Activated CD4-positive, alpha-beta T cell treated with anti-CD3 and anti-CD28 coated beads for 36 hours (primary cell): Measurements from ENCODE around the gene TAPBPL. TPM values are rescaled to one million over a fixed set of nuclear protein-coding genes. Genes with fewer than 3 reads are reported as not detected.

Source experiments
- ATAC-seq: fragments of 200-7000 bp; cut with Tn5 transposase; one replicate; pipeline ENCODE4 v1.10.0; 2021; ENCODE audit warnings: mild to moderate bottlenecking, moderate library complexity
- CTCF ChIA-PET: fragments of 350-600 bp; sonication (Branson Sonifier 250); formaldehyde crosslinking; loops from one replicate; lab custom pipeline; 2021; ENCODE audit warnings: antibody characterized with exemption; lab: Charles Lee
- POLR2A ChIA-PET: fragments of 350-600 bp; sonication (Branson Sonifier 250); formaldehyde crosslinking; loops from one replicate; lab custom pipeline; 2021; ENCODE audit warnings: antibody characterized with exemption, inconsistent platforms; lab: Charles Lee
- DNase-seq: peaks from one replicate; pipeline ENCODE4 v3.0.0-alpha.2; 2020
- H3K27ac Mint-ChIP-seq: one replicate; pipeline ENCODE4 v1.8.0; 2021; ENCODE audit warnings: mixed read lengths
- H3K27me3 Mint-ChIP-seq: one replicate; pipeline ENCODE4 v1.8.0; 2021; ENCODE audit warnings: mixed read lengths
- H3K36me3 Mint-ChIP-seq: one replicate; pipeline ENCODE4 v1.8.0; 2021; ENCODE audit warnings: low read depth, mixed read lengths
- H3K4me1 Mint-ChIP-seq: one replicate; pipeline ENCODE4 v1.8.0; 2021; ENCODE audit warnings: mixed read lengths
- H3K4me3 Mint-ChIP-seq: one replicate; pipeline ENCODE4 v1.8.0; 2021; ENCODE audit warnings: mild to moderate bottlenecking, moderate library complexity, mixed read lengths
- H3K9me3 Mint-ChIP-seq: one replicate; pipeline ENCODE4 v1.8.0; 2021; ENCODE audit warnings: low read depth, mixed read lengths
- intact Hi-C, 2 experiments: fragments of 100-400 bp; cut with DNase I in 1 of 2; cut with micrococcal nuclease in 1 of 2; formaldehyde crosslinking; loops; one replicate each; pipeline versions ENCODE4 v1.14.2 to v1.15.1; 2022 to 2024; cut with DNase I, micrococcal nuclease
- total RNA-seq, 2 experiments: library from RNA; stranded (reverse); gene quantifications; one replicate each; pipeline ENCODE4 v1.2.3, GENCODE V29; 2021

The TAPBPL gene
- total RNA-seq, 2 experiments from 2014 or later: 27.4 to 40.8 TPM

GRCh38 chr12:6450869-6451347 lies 934 bp upstream of the TAPBPL start:
- peaks cover 64% of the 10 kb centered on the region for H3K4me1 Mint-ChIP-seq
- peak overlapping the region; percentile 99 for H3K27ac Mint-ChIP-seq
- H3K27me3 Mint-ChIP-seq: no peaks in the 10 kb centered on the region
- DNase-seq (peak; percentile 66), ATAC-seq (peak; percentile 4)
- intact Hi-C loops: loop anchor here (1.0 to 5.0 kb wide), 3 partner anchors 24 to 42 kb away; partner anchors contain the start of genes MRPL51 (in 2 of the 2) and NCAPD2 (in 1 of the 2)
- CTCF ChIA-PET: interaction anchor here (0.9 to 3.6 kb wide), 8 partner anchors 7 to 130 kb away, joined by 3 to 34 read pairs (median 4); partner anchors contain the start of gene VAMP1
- peak overlapping the region; percentile 100 for H3K4me3 Mint-ChIP-seq
- H3K9me3 Mint-ChIP-seq: no peaks in the 10 kb centered on the region
- H3K36me3 Mint-ChIP-seq: peaks cover 86% of the 10 kb centered on the region
- POLR2A ChIA-PET: interaction anchor here (1.3 to 2.3 kb wide), 4 partner anchors 8 to 114 kb away, joined by 3 to 20 read pairs (median 10); no protein-coding TSS in a partner anchor

GRCh38 chr12:6452245-6452943 lies 552 bp downstream of the TAPBPL start:
- ATAC-seq (peak; percentile 3), DNase-seq (peak; percentile 47)
- Mint-ChIP-seq H3K36me3 (peaks cover 87% of the 10 kb centered on the region), H3K27ac (peak overlapping the region; percentile 99), H3K4me1 (peaks cover 68% of the 10 kb centered on the region), H3K27me3 (no peaks in the 10 kb centered on the region), H3K9me3 (no peaks in the 10 kb centered on the region), H3K4me3 (peak overlapping the region; percentile 100)
- intact Hi-C loops: loop anchor here (1.0 to 5.0 kb wide), 3 partner anchors 9 to 40 kb away; partner anchors contain the start of genes MRPL51 (in 1 of the 2) and NCAPD2 (in 1 of the 2)
- ChIA-PET CTCF (interaction anchor here (1.2 to 3.6 kb wide), 6 partner anchors 9 to 168 kb away, joined by 3 to 34 read pairs (median 12); partner anchors contain the start of gene VAMP1), POLR2A (interaction anchor here (0.9 to 2.7 kb wide), 8 partner anchors 8 to 116 kb away, joined by 3 to 20 read pairs (median 6); partner anchors contain the start of genes GAPDH and VAMP1)

GRCh38 chr12:6452944-6453630 lies 1.2 kb downstream of the TAPBPL start:
- ChIA-PET POLR2A (interaction anchor here (0.9 to 2.7 kb wide), 6 partner anchors 8 to 82 kb away, joined by 3 to 20 read pairs (median 9); partner anchors contain the start of gene VAMP1), CTCF (interaction anchor here (0.6 to 3.6 kb wide), 6 partner anchors 9 to 29 kb away, joined by 3 to 34 read pairs (median 14); partner anchors contain the start of gene VAMP1)
- H3K36me3 Mint-ChIP-seq: peaks cover 88% of the 10 kb centered on the region
- peak; percentile 59 for DNase-seq
- H3K27ac Mint-ChIP-seq: peak overlapping the region; percentile 99
- H3K4me3 Mint-ChIP-seq: peak overlapping the region; percentile 100
- no peaks in the 10 kb centered on the region for H3K27me3 Mint-ChIP-seq
- H3K4me1 Mint-ChIP-seq: peaks cover 63% of the 10 kb centered on the region
- ATAC-seq: no peak
- intact Hi-C loops: loop anchor here (1.0 to 5.0 kb wide), 3 partner anchors 8 to 39 kb away; partner anchors contain the start of genes MRPL51 (in 1 of the 2) and NCAPD2 (in 1 of the 2)
- H3K9me3 Mint-ChIP-seq: no peaks in the 10 kb centered on the region

DNA sequence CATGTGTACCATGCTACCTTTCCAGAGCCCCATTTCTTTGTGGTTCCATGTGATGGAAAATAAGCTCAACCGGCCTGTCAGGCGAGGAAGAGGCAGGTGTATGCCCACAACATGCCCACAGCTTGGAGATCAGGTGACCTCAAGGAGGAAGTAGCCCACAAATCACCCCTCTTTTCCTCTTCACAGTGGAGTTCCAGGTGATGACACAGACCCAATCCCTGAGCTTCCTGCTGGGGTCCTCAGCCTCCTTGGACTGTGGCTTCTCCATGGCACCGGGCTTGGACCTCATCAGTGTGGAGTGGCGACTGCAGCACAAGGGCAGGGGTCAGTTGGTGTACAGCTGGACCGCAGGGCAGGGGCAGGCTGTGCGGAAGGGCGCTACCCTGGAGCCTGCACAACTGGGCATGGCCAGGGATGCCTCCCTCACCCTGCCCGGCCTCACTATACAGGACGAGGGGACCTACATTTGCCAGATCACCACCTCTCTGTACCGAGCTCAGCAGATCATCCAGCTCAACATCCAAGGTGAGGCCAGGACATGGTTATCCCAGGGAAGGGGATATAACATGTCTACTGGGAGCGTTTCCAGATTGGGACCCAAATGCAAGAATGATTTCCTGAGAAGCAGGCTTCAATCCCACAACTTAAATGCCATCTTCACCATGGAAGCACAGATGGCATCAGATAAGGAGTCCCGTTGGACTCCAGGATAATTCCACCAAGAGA lies 5.5 kb downstream of the TAPBPL start:
- H3K4me3 Mint-ChIP-seq: no peak overlapping the region
- peaks cover 80% of the 10 kb centered on the region for H3K4me1 Mint-ChIP-seq
- ChIA-PET POLR2A (interaction anchor here (0.8 kb wide), 2 partner anchors 11 to 33 kb away, joined by 3 to 5 read pairs; no protein-coding TSS in a partner anchor), CTCF (interaction anchor here (0.7 to 1.8 kb wide), 6 partner anchors 8 to 416 kb away, joined by 3 to 13 read pairs (median 4); partner anchors contain the start of genes SPSB2 and VAMP1)
- no peaks in the 10 kb centered on the region for H3K9me3 Mint-ChIP-seq
- H3K27me3 Mint-ChIP-seq: no peaks in the 10 kb centered on the region
- intact Hi-C loops: no loop called here
- H3K36me3 Mint-ChIP-seq: peaks cover 96% of the 10 kb centered on the region
- H3K27ac Mint-ChIP-seq: peak overlapping the region; percentile 77
- ATAC-seq: no peak
- DNase-seq: no peak

DNA sequence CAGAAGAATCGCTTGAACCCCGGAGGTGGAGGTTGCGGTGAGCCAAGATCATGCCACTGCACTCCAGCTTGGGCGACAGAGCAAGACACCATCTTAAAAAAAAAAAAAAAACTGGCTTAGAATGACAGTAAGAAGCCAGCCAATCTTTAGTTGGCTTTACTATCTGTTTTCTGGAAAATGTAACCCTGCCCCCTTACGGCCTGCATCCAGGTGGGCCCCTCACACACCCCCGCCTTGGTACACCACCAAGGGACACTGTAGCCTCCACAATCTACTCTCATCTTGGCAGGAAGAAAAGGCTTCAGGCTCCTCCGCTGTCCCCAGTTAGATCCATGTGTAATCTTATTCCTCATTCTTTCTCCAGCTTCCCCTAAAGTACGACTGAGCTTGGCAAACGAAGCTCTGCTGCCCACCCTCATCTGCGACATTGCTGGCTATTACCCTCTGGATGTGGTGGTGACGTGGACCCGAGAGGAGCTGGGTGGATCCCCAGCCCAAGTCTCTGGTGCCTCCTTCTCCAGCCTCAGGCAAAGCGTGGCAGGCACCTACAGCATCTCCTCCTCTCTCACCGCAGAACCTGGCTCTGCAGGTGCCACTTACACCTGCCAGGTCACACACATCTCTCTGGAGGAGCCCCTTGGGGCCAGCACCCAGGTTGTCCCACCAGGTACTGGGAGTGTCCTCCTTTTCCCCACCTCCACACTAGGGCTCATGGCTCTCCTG lies 6.6 kb downstream of the TAPBPL start:
- H3K36me3 Mint-ChIP-seq: peaks cover 96% of the 10 kb centered on the region
- ChIA-PET POLR2A (interaction anchor here (0.6 to 4.1 kb wide), 3 partner anchors 12 to 95 kb away, joined by 3 to 35 read pairs (median 3); partner anchors contain the start of genes CD27 and VAMP1), CTCF (interaction anchor here (0.7 to 8.6 kb wide), 4 partner anchors 12 to 470 kb away, joined by 3 to 200 read pairs (median 67); partner anchors contain the start of genes CD27 and VAMP1)
- H3K4me1 Mint-ChIP-seq: peaks cover 87% of the 10 kb centered on the region
- H3K9me3 Mint-ChIP-seq: no peaks in the 10 kb centered on the region
- H3K27ac Mint-ChIP-seq: peak overlapping the region; percentile 73
- ATAC-seq (no peak), DNase-seq (no peak)
- intact Hi-C loops: no loop called here
- no peaks in the 10 kb centered on the region for H3K27me3 Mint-ChIP-seq
- no peak overlapping the region for H3K4me3 Mint-ChIP-seq

GRCh38 chr12:6459004-6459337 lies 7.1 kb downstream of the TAPBPL start:
- Mint-ChIP-seq H3K36me3 (peaks cover 95% of the 10 kb centered on the region), H3K27ac (peak overlapping the region; percentile 73), H3K4me3 (no peak overlapping the region), H3K27me3 (no peaks in the 10 kb centered on the region), H3K9me3 (no peaks in the 10 kb centered on the region), H3K4me1 (peaks cover 87% of the 10 kb centered on the region)
- no peak for DNase-seq
- CTCF ChIA-PET: interaction anchor here (0.6 to 8.6 kb wide), 5 partner anchors 11 to 470 kb away, joined by 3 to 200 read pairs (median 4); partner anchors contain the start of genes CD27 and VAMP1
- POLR2A ChIA-PET: interaction anchor here (0.6 to 4.1 kb wide), 3 partner anchors 11 to 94 kb away, joined by 3 to 35 read pairs (median 3); partner anchors contain the start of genes CD27 and VAMP1
- intact Hi-C loops: no loop called here
- no peak for ATAC-seq

GRCh38 chr12:6460751-6461371 lies 9.0 kb downstream of the TAPBPL start:
- ChIA-PET POLR2A (interaction anchor here (0.6 to 4.1 kb wide), 12 partner anchors 8 to 126 kb away, joined by 3 to 46 read pairs (median 12); partner anchors contain the start of genes CD27, GAPDH, MRPL51 and TAPBPL), CTCF (interaction anchor here (0.5 to 8.6 kb wide), 9 partner anchors 9 to 1401 kb away, joined by 3 to 200 read pairs (median 8); partner anchors contain the start of genes CD27, TAPBPL and VAMP1)
- intact Hi-C loops: loop anchor here (1.0 kb wide), 2 partner anchors 9 to 38 kb away; partner anchors contain the start of gene TAPBPL (in 2 of the 2)
- peak overlapping the region; percentile 100 for H3K27ac Mint-ChIP-seq
- no peaks in the 10 kb centered on the region for H3K9me3 Mint-ChIP-seq
- H3K4me1 Mint-ChIP-seq: peaks cover 88% of the 10 kb centered on the region
- H3K27me3 Mint-ChIP-seq: no peaks in the 10 kb centered on the region
- ATAC-seq (peak; percentile 31), DNase-seq (peak; percentile 69)
- peak overlapping the region; percentile 75 for H3K4me3 Mint-ChIP-seq
- peaks cover 93% of the 10 kb centered on the region for H3K36me3 Mint-ChIP-seq

- intact Hi-C loops: loop anchor here (1.0 to 2.0 kb wide), 7 partner anchors 9 to 125 kb away; partner anchors contain the start of genes TAPBPL (in 2 of the 2) and VAMP1 (in 1 of the 2)
- peak overlapping the region; percentile 100 for H3K27ac Mint-ChIP-seq
- H3K9me3 Mint-ChIP-seq: no peaks in the 10 kb centered on the region
- H3K4me1 Mint-ChIP-seq: peaks cover 86% of the 10 kb centered on the region
- H3K36me3 Mint-ChIP-seq: peaks cover 92% of the 10 kb centered on the region
- ATAC-seq (peak; percentile 81), DNase-seq (peak; percentile 92)
- H3K27me3 Mint-ChIP-seq: no peaks in the 10 kb centered on the region
- ChIA-PET POLR2A (interaction anchor here (0.5 to 4.1 kb wide), 10 partner anchors 9 to 498 kb away, joined by 3 to 46 read pairs (median 12); partner anchors contain the start of genes CD27, GAPDH, MRPL51 and TAPBPL), CTCF (interaction anchor here (0.9 to 8.6 kb wide), 10 partner anchors 8 to 126 kb away, joined by 3 to 200 read pairs (median 6); partner anchors contain the start of genes CD27, TAPBPL and VAMP1)
- peak overlapping the region; percentile 75 for H3K4me3 Mint-ChIP-seq
These were observed 9.8 kb downstream of the TAPBPL start for GRCh38 chr12:6461401-6462233.
